ENCODE measurements around the gene CBLN3. TPM values are rescaled to one million over a fixed set of nuclear protein-coding genes. Genes with fewer than 3 reads are reported as not detected.
"Not testable (repeated sequence)": the region's sequence is repeated elsewhere in the genome, so short reads cannot be mapped to it uniquely, and the experiment has no call there.

CBLN3 gene
- total RNA-seq, 2 donors from 2014 or later: 3.5 to 4.2 TPM

GRCh38 chr14:24392325-24393091, 37.0 kb downstream of the CBLN3 start:
- DNase-seq (ENCODE audit: low spot score): no peak
- intact Hi-C loops (cut with DNase I): no loop called here

DNA sequence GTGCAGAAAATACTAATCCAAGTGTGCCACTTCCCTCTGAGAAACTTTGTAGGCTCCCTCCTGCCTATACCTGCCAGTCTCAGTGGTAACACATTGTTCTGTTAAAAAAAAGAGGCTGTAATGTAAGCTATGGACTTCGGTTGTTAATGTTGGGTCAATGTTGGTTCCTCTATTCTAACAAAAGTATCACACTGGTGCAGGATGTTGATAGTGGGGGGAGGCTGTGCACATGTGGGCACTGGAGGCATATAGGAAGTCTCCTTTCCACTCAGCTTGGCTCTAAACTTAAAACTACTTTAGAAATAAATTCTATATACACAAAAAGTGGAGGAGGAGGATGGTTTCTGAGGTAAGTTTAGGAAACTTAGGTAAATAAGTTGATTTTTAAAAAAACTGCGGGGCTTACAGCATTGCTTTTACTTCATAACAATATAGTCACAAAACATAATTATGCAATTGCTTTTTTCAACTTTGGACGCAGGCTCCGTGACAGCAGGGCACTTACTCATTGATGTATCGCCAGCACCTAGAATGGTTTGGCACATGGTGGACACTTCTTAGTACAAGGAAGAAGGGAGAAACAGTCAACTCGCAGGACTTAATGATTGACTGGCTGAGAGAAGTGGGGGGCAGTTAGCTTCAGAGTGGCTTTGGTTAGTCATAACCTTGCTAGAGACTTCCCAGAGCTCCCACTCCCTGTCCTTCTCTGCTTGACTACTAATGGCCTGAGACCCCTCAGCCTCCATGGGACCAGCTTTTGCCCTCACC, 38.6 kb downstream of the CBLN3 start:
- intact Hi-C loops (cut with DNase I): no loop called here
- DNase-seq (ENCODE audit: low spot score): no peak

GRCh38 chr14:24389226-24389848, 40.1 kb downstream of the CBLN3 start:
- intact Hi-C loops (cut with DNase I): no loop called here
- DNase-seq (ENCODE audit: low spot score): no peak

DNA sequence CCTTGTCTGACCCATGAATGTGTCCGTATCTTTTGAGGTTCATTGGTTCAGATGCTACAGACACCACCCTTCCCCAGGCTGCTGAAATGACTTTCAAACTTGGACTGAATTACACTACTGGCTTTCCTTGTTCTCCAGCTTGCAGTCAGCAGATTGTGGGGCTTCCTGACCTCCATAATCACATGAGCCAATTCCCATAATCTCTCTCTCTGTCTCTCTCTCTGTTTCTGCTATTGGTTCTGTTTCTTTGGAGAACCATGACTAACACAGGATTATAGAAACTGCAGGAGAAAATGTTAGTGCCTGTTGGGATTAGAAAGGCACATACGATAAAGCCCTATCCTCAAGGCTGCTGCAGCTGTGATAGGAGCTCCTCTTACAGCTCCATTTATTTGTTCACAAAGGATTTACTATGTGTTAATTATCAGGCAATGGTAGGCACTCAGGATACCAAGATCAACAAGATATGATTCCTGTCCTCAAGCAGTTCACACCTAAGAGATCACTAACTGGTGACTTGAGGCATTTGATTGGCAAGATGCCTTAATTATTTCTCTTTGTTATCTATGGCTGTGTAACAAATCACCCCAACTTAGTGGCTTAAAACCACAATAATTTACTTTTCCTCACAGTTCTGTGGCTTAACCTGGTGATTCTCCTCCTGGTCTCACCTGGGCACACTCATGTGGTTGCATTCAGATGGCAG, 40.8 kb downstream of the CBLN3 start:
- DNase-seq (ENCODE audit: low spot score): no peak

GRCh38 chr14:24387579-24387978, 41.9 kb downstream of the CBLN3 start:
- intact Hi-C loops (cut with DNase I); DNase-seq (ENCODE audit: low spot score): not testable (repeated sequence)

More for the DNA sequence above, 40.8 kb downstream of the CBLN3 start:
- intact Hi-C loops (cut with DNase I): no loop called here

DNA sequence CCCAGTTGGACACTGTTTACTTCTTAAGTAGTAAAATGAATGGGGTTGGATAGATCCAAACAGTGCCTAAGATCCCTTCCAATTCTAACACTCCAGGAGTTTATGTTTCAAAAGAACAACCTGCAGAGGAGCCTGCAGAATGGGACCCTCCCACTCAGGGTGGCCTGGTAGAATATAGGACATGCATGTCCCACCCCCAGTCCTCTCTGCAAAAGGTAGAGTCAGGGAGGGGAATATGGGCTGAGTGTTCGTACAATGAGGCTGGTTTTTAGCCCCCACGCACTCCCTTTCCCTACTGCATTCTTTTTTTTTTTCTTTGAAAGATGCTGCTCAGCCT, 42.5 kb downstream of the CBLN3 start:
- no peak for DNase-seq (ENCODE audit: low spot score)
- intact Hi-C loops (cut with DNase I): no loop called here

- no peak for DNase-seq (ENCODE audit: low spot score)
- intact Hi-C loops (cut with DNase I): no loop called here
Observed at GRCh38 chr14:24385524-24385923, 43.9 kb downstream of the CBLN3 start.

GRCh38 chr14:24384169-24384568, 45.3 kb downstream of the CBLN3 start:
- intact Hi-C loops (cut with DNase I): no loop called here
- DNase-seq (ENCODE audit: low spot score): no peak

DNA sequence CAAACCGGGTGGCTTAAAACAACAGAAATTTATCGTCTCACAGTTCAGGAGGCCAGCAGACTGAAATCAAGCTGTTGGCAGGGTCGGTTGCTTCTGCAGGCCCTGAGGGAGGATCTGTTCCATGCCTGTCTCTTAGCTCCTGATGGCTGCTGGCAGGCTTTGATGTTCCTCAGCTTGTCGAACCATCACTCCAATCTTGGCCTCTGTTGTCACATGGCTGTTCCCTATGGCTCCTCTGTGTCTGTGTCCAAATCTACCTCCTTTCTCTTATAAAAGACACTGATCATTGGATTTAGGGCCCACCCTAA, 47.5 kb downstream of the CBLN3 start:
- intact Hi-C loops (cut with DNase I): no loop called here
- no peak for DNase-seq (ENCODE audit: low spot score)

DNA sequence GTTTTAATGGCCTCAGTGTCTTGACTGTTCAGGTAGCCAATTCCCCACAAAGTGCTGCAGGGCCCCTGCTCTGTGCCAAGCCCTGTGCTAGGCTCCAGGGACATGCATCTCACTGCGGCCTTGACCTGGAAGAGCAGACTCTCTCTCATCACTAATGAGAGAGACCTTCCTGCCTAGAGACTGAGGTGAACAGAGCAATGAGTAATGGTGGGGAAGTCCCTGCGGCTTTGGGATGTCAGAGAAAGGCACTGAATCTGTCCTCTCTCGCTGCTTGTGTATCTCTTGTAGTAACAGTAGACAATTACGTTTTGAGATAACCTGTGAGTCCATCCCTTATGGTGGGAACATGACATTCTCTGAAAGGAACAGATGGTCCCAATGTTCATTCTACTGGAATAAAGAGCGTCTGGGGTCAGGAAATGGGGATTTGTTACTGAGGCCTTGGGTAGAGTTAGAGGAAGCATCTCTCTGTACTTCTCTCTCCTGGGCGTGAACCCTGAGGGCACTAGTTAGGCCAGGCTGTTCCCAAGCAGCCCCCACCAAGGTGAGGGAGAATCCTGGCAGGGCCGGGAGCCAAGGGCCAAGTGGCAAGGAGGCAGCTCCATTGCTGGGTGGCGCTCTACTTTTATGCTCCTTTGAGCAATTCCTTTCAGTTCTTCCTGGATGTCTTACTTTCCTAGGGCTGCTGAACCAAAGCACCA, 48.0 kb downstream of the CBLN3 start:
- no peak for DNase-seq (ENCODE audit: low spot score)
- intact Hi-C loops (cut with DNase I): no loop called here

GRCh38 chr14:24379907-24380730, 49.3 kb downstream of the CBLN3 start:
- no peak for DNase-seq (ENCODE audit: low spot score)
- intact Hi-C loops (cut with DNase I): no loop called here

DNA sequence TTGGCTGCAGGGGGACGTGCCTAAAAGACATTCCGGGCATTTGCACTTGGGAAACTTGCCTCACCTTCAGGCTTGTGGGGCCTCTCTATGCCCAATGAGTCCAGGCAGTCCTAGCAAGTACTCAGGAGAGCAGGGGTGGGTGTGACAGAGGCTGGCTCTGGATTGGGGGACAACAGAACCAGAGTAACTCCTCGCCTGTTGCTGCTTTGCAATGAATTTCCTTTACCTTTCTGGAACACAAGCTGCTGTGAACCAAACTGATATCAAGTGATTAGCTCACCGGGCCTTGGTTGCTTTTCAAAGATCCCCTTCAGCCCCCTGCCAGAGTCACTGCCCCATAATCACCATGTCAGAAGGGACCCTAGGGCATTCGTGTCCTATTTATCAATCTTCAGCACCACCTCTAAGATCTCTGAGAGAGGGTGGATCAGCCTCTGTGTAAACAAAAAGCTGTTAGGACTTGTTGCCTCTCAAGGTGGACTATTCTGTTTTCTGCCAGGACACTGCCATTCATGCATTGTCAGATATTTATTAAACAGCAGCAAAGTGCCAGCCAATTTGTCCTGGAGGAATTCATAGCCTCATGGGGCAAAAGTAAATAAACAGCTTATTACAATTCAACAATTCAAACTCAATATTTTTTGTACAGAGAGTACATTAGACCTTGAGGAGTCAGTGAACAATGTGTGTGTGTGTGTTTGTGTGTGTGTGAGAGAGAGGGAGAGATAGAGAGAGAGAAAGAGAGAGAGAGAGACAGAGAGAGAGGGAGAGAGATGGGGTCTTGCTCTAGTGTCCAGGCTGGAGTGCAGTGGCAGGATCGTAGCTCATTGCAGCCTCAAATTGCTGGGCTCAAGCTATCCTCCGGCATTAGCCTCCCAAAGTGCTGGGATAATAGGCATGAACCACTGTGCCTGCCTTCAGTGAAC, 50.2 kb downstream of the CBLN3 start:
- no peak for DNase-seq (ENCODE audit: low spot score)
- intact Hi-C loops (cut with DNase I): no loop called here

GRCh38 chr14:24378327-24378726, 51.1 kb downstream of the CBLN3 start:
- DNase-seq (ENCODE audit: low spot score): no peak
- intact Hi-C loops (cut with DNase I): no loop called here

GRCh38 chr14:24377657-24378056, 51.8 kb downstream of the CBLN3 start:
- intact Hi-C loops (cut with DNase I): no loop called here
- no peak for DNase-seq (ENCODE audit: low spot score)

DNA sequence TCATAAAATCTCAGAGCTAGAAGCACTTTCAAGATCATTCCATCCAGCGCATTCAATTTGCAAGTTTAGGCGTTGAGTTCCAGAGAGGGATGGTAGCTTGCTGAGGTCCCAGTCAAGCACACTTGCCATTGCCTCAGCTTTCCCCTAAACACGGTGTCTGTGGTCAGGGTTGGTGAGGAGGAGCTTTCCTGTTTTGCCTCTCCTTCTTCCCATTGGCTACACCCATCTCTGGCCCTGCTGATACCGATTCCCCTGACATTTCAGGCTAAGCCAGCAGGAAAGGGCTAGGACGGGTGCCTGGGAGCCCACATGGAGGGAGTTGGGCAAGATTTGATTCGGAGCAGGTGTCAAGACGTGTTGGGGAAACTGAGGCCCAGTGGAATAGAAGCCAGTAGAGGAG, 52.3 kb downstream of the CBLN3 start:
- intact Hi-C loops (cut with DNase I): no loop called here
- no peak for DNase-seq (ENCODE audit: low spot score)
